Memory B cell (primary cell): ENCODE data around the gene ERCC1.
"Not testable (repeated sequence)": the region's sequence is repeated elsewhere in the genome, so short reads cannot be mapped to it uniquely, and the experiment has no call there.

Experiments
- ATAC-seq: fragments of 150-1000 bp; cut with Tn5 transposase; 2 replicates; pipeline ENCODE4 v1.10.0; 2021; ENCODE audit warnings: low read depth, mild to moderate bottlenecking, moderate library complexity
- DNase-seq, 2 donors: peaks; one replicate each; pipeline ENCODE4 v3.0.0; 2022; ENCODE audit warnings: low spot score in 2 of 2
- H3K27ac Mint-ChIP-seq: one replicate; pipeline ENCODE4 v1.8.0; 2022; ENCODE audit warnings: mild to moderate bottlenecking, moderate library complexity, mixed read lengths
- H3K27me3 Mint-ChIP-seq: one replicate; pipeline ENCODE4 v1.8.0; 2022; ENCODE audit warnings: mixed read lengths
- H3K36me3 Mint-ChIP-seq: one replicate; pipeline ENCODE4 v1.8.0; 2022; ENCODE audit warnings: mild to moderate bottlenecking, mixed read lengths
- H3K4me1 Mint-ChIP-seq: one replicate; pipeline ENCODE4 v1.8.0; 2022; ENCODE audit warnings: mixed read lengths
- H3K4me3 Mint-ChIP-seq: one replicate; pipeline ENCODE4 v1.8.0; 2022; ENCODE audit warnings: mild to moderate bottlenecking, moderate library complexity, mixed read lengths
- H3K9me3 Mint-ChIP-seq: one replicate; pipeline ENCODE4 v1.8.0; 2022; ENCODE audit warnings: mixed read lengths

ERCC1 gene

GRCh38 chr19:45446295-45446694 is 22.6 kb upstream of the ERCC1 start:
- Mint-ChIP-seq H3K27me3 (no peaks in the 10 kb centered on the region), H3K36me3 (peaks cover 2% of the 10 kb centered on the region), H3K4me3 (peak overlapping the region; percentile 19), H3K4me1 (peaks cover 44% of the 10 kb centered on the region), H3K27ac (peak overlapping the region; percentile 100), H3K9me3 (no peaks in the 10 kb centered on the region)
- no peak for ATAC-seq
- DNase-seq, result no peak

GRCh38 chr19:45445139-45445538 is 21.4 kb upstream of the ERCC1 start:
- Mint-ChIP-seq H3K36me3 (peaks cover 2% of the 10 kb centered on the region), H3K27me3 (no peaks in the 10 kb centered on the region), H3K9me3 (no peaks in the 10 kb centered on the region), H3K4me3 (peak overlapping the region; percentile 97), H3K27ac (peak overlapping the region; percentile 100), H3K4me1 (peaks cover 46% of the 10 kb centered on the region)
- DNase-seq, result no peak
- ATAC-seq, result no peak

- peak; percentile 62 for ATAC-seq
- H3K4me1 Mint-ChIP-seq, result peaks cover 46% of the 10 kb centered on the region
- DNase-seq, result peak; percentile 93 to 94
- no peaks in the 10 kb centered on the region for H3K27me3 Mint-ChIP-seq
- peak overlapping the region; percentile 100 for H3K27ac Mint-ChIP-seq
- peaks cover 2% of the 10 kb centered on the region for H3K36me3 Mint-ChIP-seq
- H3K9me3 Mint-ChIP-seq, result no peaks in the 10 kb centered on the region
- peak overlapping the region; percentile 97 for H3K4me3 Mint-ChIP-seq
These were observed 20.8 kb upstream of the ERCC1 start for GRCh38 chr19:45444318-45445041.

GRCh38 chr19:45443462-45444317 is 20.0 kb upstream of the ERCC1 start:
- Mint-ChIP-seq H3K9me3 (no peaks in the 10 kb centered on the region), H3K4me3 (peak overlapping the region; percentile 97), H3K4me1 (peaks cover 44% of the 10 kb centered on the region), H3K27ac (peak overlapping the region; percentile 100), H3K36me3 (peaks cover 2% of the 10 kb centered on the region), H3K27me3 (no peaks in the 10 kb centered on the region)
- ATAC-seq, result peak; percentile 12
- peak; percentile 64 to 75 for DNase-seq

GRCh38 chr19:45442778-45443461 is 19.2 kb upstream of the ERCC1 start:
- ATAC-seq (peak; percentile 56), DNase-seq (peak; percentile 66 to 67)
- Mint-ChIP-seq H3K9me3 (no peaks in the 10 kb centered on the region), H3K4me1 (peaks cover 41% of the 10 kb centered on the region), H3K27ac (peak overlapping the region; percentile 100), H3K36me3 (no peaks in the 10 kb centered on the region), H3K4me3 (peak overlapping the region; percentile 97), H3K27me3 (no peaks in the 10 kb centered on the region)

GRCh38 chr19:45442408-45442777 is 18.7 kb upstream of the ERCC1 start:
- no peaks in the 10 kb centered on the region for H3K36me3 Mint-ChIP-seq
- H3K27me3 Mint-ChIP-seq, result no peaks in the 10 kb centered on the region
- H3K4me3 Mint-ChIP-seq, result peak overlapping the region; percentile 97
- no peaks in the 10 kb centered on the region for H3K9me3 Mint-ChIP-seq
- peak overlapping the region; percentile 100 for H3K27ac Mint-ChIP-seq
- H3K4me1 Mint-ChIP-seq, result peaks cover 41% of the 10 kb centered on the region
- ATAC-seq (no peak), DNase-seq (no peak)

- DNase-seq, result no peak
- peaks cover 38% of the 10 kb centered on the region for H3K4me1 Mint-ChIP-seq
- no peak for ATAC-seq
- no peaks in the 10 kb centered on the region for H3K36me3 Mint-ChIP-seq
- no peaks in the 10 kb centered on the region for H3K9me3 Mint-ChIP-seq
- peak overlapping the region; percentile 89 for H3K4me3 Mint-ChIP-seq
- H3K27me3 Mint-ChIP-seq, result no peaks in the 10 kb centered on the region
- peak overlapping the region; percentile 91 for H3K27ac Mint-ChIP-seq
These were observed 17.3 kb upstream of the ERCC1 start for GRCh38 chr19:45440873-45441654.

- peaks cover 33% of the 10 kb centered on the region for H3K4me1 Mint-ChIP-seq
- DNase-seq (no peak), ATAC-seq (no peak)
- H3K27ac Mint-ChIP-seq, result peak overlapping the region; percentile 91
- peak overlapping the region; percentile 89 for H3K4me3 Mint-ChIP-seq
- H3K27me3 Mint-ChIP-seq, result no peaks in the 10 kb centered on the region
- H3K36me3 Mint-ChIP-seq, result no peaks in the 10 kb centered on the region
- H3K9me3 Mint-ChIP-seq, result no peaks in the 10 kb centered on the region
These were observed 16.5 kb upstream of the ERCC1 start for GRCh38 chr19:45440259-45440638.

- Mint-ChIP-seq H3K4me3 (peak overlapping the region; percentile 89), H3K9me3 (no peaks in the 10 kb centered on the region), H3K36me3 (no peaks in the 10 kb centered on the region), H3K4me1 (peaks cover 31% of the 10 kb centered on the region), H3K27me3 (no peaks in the 10 kb centered on the region), H3K27ac (peak overlapping the region; percentile 91)
- DNase-seq, result peak; percentile 92 to 97
- peak; percentile 50 for ATAC-seq
These were observed 16.0 kb upstream of the ERCC1 start for GRCh38 chr19:45439569-45440258.

GRCh38 chr19:45439190-45439568 is 15.5 kb upstream of the ERCC1 start:
- ATAC-seq, result no peak
- H3K27me3 Mint-ChIP-seq, result no peaks in the 10 kb centered on the region
- H3K4me1 Mint-ChIP-seq, result peaks cover 26% of the 10 kb centered on the region
- H3K4me3 Mint-ChIP-seq, result peak overlapping the region; percentile 78
- H3K36me3 Mint-ChIP-seq, result no peaks in the 10 kb centered on the region
- no peaks in the 10 kb centered on the region for H3K9me3 Mint-ChIP-seq
- DNase-seq, result no peak
- peak overlapping the region; percentile 91 for H3K27ac Mint-ChIP-seq

GRCh38 chr19:45437328-45437727 is 13.6 kb upstream of the ERCC1 start:
- DNase-seq (no peak), ATAC-seq (no peak)
- no peak overlapping the region for H3K27ac Mint-ChIP-seq
- no peaks in the 10 kb centered on the region for H3K27me3 Mint-ChIP-seq
- H3K36me3 Mint-ChIP-seq, result no peaks in the 10 kb centered on the region
- H3K4me3 Mint-ChIP-seq, result no peak overlapping the region
- H3K9me3 Mint-ChIP-seq, result no peaks in the 10 kb centered on the region
- H3K4me1 Mint-ChIP-seq, result peaks cover 12% of the 10 kb centered on the region

- not testable (repeated sequence) for H3K4me3 Mint-ChIP-seq, H3K4me1 Mint-ChIP-seq, H3K27me3 Mint-ChIP-seq, H3K27ac Mint-ChIP-seq, ATAC-seq, DNase-seq, H3K9me3 Mint-ChIP-seq, H3K36me3 Mint-ChIP-seq
These were observed 8.8 kb upstream of the ERCC1 start for GRCh38 chr19:45432543-45432942.

GRCh38 chr19:45431008-45431407 is 7.3 kb upstream of the ERCC1 start:
- peak; percentile 36 for ATAC-seq
- H3K4me1 Mint-ChIP-seq, H3K27me3 Mint-ChIP-seq, H3K27ac Mint-ChIP-seq, H3K4me3 Mint-ChIP-seq, DNase-seq, H3K9me3 Mint-ChIP-seq, H3K36me3 Mint-ChIP-seq: not testable (repeated sequence)
